A549 treated with CpdA at 1 μM for 4 hours (cell line): ENCODE data around the gene ISLR. TPM values are rescaled to one million over a fixed set of nuclear protein-coding genes. Genes with fewer than 3 reads are reported as not detected.

ENCODE experiments used
- total RNA-seq: library from RNA; stranded (reverse); fragments of 200-300 nt; extraction: Qiagen RNA extraction; gene quantifications from 5 replicates; pipeline ENCODE4 v1.2.3, GENCODE V29; 2022; ENCODE audit warnings: low read depth

ISLR gene, protein sequence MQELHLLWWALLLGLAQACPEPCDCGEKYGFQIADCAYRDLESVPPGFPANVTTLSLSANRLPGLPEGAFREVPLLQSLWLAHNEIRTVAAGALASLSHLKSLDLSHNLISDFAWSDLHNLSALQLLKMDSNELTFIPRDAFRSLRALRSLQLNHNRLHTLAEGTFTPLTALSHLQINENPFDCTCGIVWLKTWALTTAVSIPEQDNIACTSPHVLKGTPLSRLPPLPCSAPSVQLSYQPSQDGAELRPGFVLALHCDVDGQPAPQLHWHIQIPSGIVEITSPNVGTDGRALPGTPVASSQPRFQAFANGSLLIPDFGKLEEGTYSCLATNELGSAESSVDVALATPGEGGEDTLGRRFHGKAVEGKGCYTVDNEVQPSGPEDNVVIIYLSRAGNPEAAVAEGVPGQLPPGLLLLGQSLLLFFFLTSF
- 0.14 to 0.44 TPM (median 0.38 TPM) in 5 replicates for total RNA-seq

GRCh38 chr15:74173380-74174218 lies at the start of gene ISLR:
Gene ISLR (plus strand): TSS chr15:74173710. CDS start chr15:74174859, 1,149 bp downstream.

GRCh38 chr15:74130155-74130848 lies 43.2 kb upstream of the ISLR start, which contains the start of gene ISLR2:
Gene ISLR2 (plus strand): TSS chr15:74130586. CDS start chr15:74132755, 2,169 bp downstream.

DNA sequence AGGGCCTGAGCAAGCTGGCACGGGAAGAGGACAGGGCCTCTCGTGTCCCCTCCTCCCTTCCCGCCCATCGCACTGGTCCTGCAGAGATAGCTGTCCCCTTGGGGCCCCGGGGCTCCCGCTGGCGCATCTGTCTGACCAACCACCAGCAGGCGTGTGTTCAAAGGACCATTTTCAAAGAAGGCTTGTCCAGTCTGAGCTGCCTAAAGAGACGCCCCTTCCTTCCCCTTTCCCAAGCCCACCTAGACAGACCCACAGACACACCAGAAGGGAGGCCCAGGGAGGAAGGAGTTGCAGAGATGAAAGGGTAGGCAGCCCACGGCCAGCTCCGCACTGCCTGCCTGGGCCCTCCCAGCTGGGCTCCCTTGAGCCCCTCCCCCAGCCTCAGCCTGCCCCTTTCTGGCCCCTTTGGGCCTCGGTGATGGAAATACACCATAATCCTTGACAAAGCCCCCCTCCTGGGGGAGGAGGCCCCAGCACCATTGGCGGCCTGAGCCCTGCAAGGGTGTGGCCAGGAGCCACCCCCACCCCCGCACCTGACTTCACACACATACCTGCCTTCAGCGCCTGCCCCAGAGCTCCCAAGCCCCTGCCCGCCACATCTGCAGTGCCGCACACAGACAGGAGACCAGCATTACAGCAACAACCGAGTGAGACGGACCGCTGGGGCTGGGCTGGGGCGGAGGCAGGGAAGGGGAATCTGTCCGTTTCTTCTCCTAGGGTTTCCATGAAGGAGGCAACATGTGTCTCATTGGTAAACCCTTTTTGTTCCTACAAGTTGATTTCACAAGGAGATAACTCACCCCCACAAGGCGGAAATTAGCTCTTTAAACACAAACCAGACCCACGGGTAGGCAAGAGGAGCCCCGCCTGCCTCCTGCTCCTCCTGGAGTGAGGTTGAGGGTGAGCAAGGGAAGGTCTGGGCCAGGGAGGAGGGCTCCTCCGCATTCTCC lies 29.2 kb downstream of the ISLR start, which contains the start of gene STRA6:
Gene STRA6 (minus strand): TSS at position 336 of the 950 bp plus-strand sequence. CDS start 520 bp downstream, outside the sequence.

Other genes starting within 250 kb of the ISLR start
- gene LOXL1, start 247.2 kb upstream of the ISLR start, total RNA-seq = 0.28 to 0.72 TPM (median 0.43 TPM) in 5 replicates
- gene STOML1, start 181.4 kb upstream of the ISLR start, total RNA-seq = 9.6 to 12.9 TPM (median 12.0 TPM) in 5 replicates
- 10.7 to 15.4 TPM (median 14.8 TPM) in 5 replicates for gene PML, start 179.0 kb upstream of the ISLR start, total RNA-seq
- gene GOLGA6A, start 91.2 kb upstream of the ISLR start, total RNA-seq = 0.07 to 0.14 TPM (median 0.11 TPM) in 4 of 5 replicates, not detected in the other
- 0.13 to 0.27 TPM (median 0.15 TPM) in 5 replicates for gene ISLR2, start 43.1 kb upstream of the ISLR start, total RNA-seq
- gene STRA6, start 29.1 kb downstream of the ISLR start, total RNA-seq = 51.0 to 75.4 TPM (median 63.6 TPM) in 5 replicates
- gene CCDC33, start 62.6 kb downstream of the ISLR start, total RNA-seq = 5.8 to 7.8 TPM (median 6.1 TPM) in 5 replicates
- not detected in 5 replicates for gene CYP11A1, start 193.9 kb downstream of the ISLR start, total RNA-seq